Activated CD8-positive, alpha-beta memory T cell treated with anti-CD3 and anti-CD28 coated beads, Interleukin-2, amount 10 ng/mL, durations not matched to agents 7 days and 5 days (primary cell): ENCODE data around the gene TEKTIP1. TPM values are rescaled to one million over a fixed set of nuclear protein-coding genes. Genes with fewer than 3 reads are reported as not detected.

Experiments used
- ATAC-seq: fragments of 150-1000 bp; cut with Tn5 transposase; one replicate; pipeline ENCODE4 v1.10.0; 2021; ENCODE audit warnings: moderate library complexity
- CTCF ChIA-PET: fragments of 350-600 bp; sonication (Branson Sonifier 250); formaldehyde crosslinking; loops from one replicate; lab custom pipeline; 2021; ENCODE audit warnings: antibody characterized with exemption; lab: Charles Lee
- DNase-seq: peaks from one replicate; pipeline ENCODE4 v3.0.0-alpha.2; 2020
- H3K27ac Mint-ChIP-seq: one replicate; pipeline ENCODE4 v1.8.0; 2021; ENCODE audit warnings: mild to moderate bottlenecking, mixed read lengths
- H3K27me3 Mint-ChIP-seq: one replicate; pipeline ENCODE4 v1.8.0; 2021; ENCODE audit warnings: mixed read lengths
- H3K36me3 Mint-ChIP-seq: one replicate; pipeline ENCODE4 v1.8.0; 2021; ENCODE audit warnings: mild to moderate bottlenecking, mixed read lengths
- H3K4me1 Mint-ChIP-seq: one replicate; pipeline ENCODE4 v1.8.0; 2021; ENCODE audit warnings: mixed read lengths
- H3K4me3 Mint-ChIP-seq: one replicate; pipeline ENCODE4 v1.8.0; 2021; ENCODE audit warnings: mild to moderate bottlenecking, moderate library complexity, mixed read lengths
- H3K9me3 Mint-ChIP-seq: one replicate; pipeline ENCODE4 v1.8.0; 2022; ENCODE audit warnings: low read depth, mixed read lengths
- total RNA-seq, 2 experiments: library from RNA; stranded (reverse); gene quantifications; one replicate each; pipeline ENCODE4 v1.2.3, GENCODE V29; 2021

The TEKTIP1 gene
- total RNA-seq, result 1 to 10 TPM; 5.7 to 7.2 TPM

DNA sequence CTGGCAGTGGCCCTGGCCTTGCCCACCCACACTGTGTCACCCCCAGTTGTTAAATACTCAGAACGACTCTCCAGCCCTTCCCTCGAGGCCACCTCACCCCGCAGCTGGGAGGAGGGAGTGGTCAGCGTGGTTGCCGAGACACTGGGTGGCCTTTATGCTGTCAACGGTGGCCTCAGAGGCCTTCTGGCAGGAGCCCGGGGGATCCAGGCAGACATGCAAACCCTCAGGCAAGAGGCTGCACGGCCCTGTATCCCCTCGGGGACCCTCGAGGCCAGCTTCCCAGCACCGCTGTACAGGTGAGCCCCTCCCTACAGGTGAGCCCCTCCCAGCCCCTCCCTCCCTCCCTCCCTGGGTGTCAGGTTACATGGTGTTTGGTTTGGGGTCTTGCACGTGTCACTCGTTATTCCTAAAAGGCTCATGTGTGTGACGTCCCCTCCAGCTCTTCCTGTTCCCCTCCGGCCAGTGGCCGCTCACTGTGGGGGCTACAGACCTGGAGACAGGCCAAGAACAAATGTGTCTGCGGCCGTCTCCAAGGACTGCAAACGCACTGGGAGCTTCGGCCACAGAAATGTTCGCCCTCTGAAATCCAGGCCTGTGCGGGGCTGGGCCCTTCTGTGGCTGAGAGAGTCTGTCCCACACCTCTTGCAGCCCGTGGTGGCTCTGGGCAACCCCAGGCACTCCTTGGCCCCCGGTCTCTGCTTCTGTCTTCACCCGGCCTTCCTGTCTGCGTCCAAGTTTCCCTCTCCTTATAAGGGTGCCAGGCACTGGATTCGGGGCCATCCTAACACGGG lies at the start of gene TEKTIP1:
Gene TEKTIP1 (plus strand): TSS at position 210 of the 791 bp plus-strand sequence. CDS start 4 bp downstream, at position 214.
- ATAC-seq, result no peak
- Mint-ChIP-seq H3K9me3 (peaks cover 2% of the 10 kb centered on the region), H3K36me3 (peaks cover 14% of the 10 kb centered on the region), H3K4me3 (no peak within 1 kb of the TSS), H3K27ac (no peak within 1 kb of the TSS), H3K4me1 (no peaks in the 10 kb centered on the region), H3K27me3 (no peaks in the 10 kb centered on the region)
- CTCF ChIA-PET, result interaction anchor here (1.4 kb wide), 2 partner anchors 16 to 153 kb away, joined by 3 read pairs; no protein-coding TSS in a partner anchor
- DNase-seq, result no peak

GRCh38 chr19:3491396-3492119 lies 47.4 kb upstream of the TEKTIP1 start:
- Mint-ChIP-seq H3K4me1 (no peaks in the 10 kb centered on the region), H3K27me3 (no peaks in the 10 kb centered on the region), H3K4me3 (no peak overlapping the region), H3K9me3 (no peaks in the 10 kb centered on the region), H3K36me3 (peaks cover 12% of the 10 kb centered on the region), H3K27ac (no peak overlapping the region)
- CTCF ChIA-PET, result interaction anchor here (1.3 kb wide), 1 partner anchor 10 kb away, joined by 4 read pairs; no protein-coding TSS in a partner anchor
- DNase-seq (no peak), ATAC-seq (no peak)

DNA sequence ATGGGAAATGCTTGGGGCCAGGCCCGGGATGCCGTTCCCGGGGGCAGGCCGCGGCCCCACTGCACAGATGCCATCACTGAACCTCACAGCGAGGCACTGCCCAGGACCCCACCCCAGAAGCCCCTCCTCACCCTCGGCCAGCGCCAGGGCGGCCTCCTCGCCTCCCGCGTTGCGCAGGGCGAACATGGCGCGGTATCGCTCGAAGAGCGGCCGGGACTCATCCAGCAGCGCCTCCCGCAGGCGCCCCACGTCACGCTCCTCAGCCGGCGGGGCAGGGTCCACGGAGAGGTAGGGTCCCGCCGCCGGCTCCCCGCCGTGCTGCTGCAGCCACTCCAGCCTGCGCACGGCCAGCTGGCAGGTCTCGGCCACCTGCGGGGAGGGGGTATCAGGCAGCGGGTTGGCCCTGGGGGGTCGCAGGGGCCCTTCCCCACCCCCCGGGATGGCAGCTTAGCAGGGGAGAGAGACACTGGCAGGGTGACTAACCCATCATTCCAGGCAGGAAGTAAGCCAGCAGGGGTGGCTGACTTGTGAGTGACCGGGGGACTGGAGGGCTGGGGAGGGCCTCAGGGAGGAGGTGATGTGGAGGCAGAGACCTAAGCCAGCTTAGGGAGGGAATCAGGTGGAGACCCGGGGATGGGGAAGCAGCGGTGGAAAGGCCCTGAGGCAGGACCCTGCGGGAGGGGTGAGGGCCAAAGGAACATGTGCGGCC lies 46.7 kb upstream of the TEKTIP1 start:
- ATAC-seq, result no peak
- Mint-ChIP-seq H3K9me3 (no peaks in the 10 kb centered on the region), H3K27ac (no peak overlapping the region), H3K36me3 (peaks cover 12% of the 10 kb centered on the region), H3K27me3 (no peaks in the 10 kb centered on the region), H3K4me1 (no peaks in the 10 kb centered on the region), H3K4me3 (no peak overlapping the region)
- CTCF ChIA-PET, result interaction anchor here (1.1 kb wide), 1 partner anchor 20 kb away, joined by 3 read pairs; no protein-coding TSS in a partner anchor
- DNase-seq, result no peak

DNA sequence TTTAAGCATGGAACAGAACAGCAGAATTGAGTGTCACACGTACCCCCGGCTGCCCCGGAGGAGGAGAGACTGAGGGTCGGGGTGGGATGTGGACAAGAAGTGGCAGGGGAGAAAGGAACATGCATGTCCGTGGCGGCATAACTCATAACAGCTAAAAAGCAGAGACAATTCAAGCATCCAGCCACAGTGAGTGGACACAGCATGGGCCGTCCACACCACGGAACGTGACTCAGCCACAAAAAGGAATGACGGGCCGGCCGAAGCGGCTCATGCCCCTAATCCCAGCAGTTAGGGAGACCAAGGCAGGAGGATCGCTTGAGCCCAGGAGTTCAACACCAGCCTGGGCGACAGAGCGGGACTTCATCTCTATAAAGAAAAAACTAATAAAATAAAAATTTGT lies 46.1 kb upstream of the TEKTIP1 start:
- Mint-ChIP-seq H3K4me1 (peaks cover 2% of the 10 kb centered on the region), H3K9me3 (no peaks in the 10 kb centered on the region), H3K27me3 (no peaks in the 10 kb centered on the region), H3K36me3 (peaks cover 12% of the 10 kb centered on the region), H3K27ac (no peak overlapping the region), H3K4me3 (no peak overlapping the region)
- CTCF ChIA-PET, result interaction anchor here (1.1 kb wide), 1 partner anchor 20 kb away, joined by 3 read pairs; no protein-coding TSS in a partner anchor
- no peak for ATAC-seq
- no peak for DNase-seq

DNA sequence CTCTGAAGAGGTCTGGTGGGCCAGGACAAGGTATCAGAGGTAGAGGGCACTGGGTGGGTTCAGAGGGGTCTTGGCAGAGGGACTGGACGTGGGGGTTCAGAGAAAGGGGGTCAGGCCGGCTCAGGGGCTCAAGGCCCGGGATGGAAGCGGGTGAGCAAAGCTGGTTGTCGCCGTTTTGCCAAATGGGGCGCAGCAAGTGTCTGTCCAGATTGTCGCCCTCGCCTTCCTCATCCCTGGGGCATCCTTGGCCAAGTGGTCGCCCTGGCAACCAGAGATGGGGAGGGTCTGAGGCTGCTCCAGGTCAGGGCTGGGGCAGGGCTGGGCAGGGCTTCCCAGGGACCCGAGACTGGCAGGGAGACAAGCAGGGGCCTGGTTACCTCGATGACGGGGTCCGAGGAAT lies 45.3 kb upstream of the TEKTIP1 start:
- DNase-seq (no peak), ATAC-seq (no peak)
- Mint-ChIP-seq H3K9me3 (no peaks in the 10 kb centered on the region), H3K27me3 (no peaks in the 10 kb centered on the region), H3K4me1 (peaks cover 5% of the 10 kb centered on the region), H3K4me3 (no peak overlapping the region), H3K36me3 (peaks cover 12% of the 10 kb centered on the region), H3K27ac (no peak overlapping the region)
- CTCF ChIA-PET, result interaction anchor here (2.2 kb wide), 1 partner anchor 9 kb away, joined by 12 read pairs; no protein-coding TSS in a partner anchor

GRCh38 chr19:3494051-3494450 lies 44.9 kb upstream of the TEKTIP1 start:
- H3K4me3 Mint-ChIP-seq, result no peak overlapping the region
- H3K4me1 Mint-ChIP-seq, result peaks cover 8% of the 10 kb centered on the region
- no peaks in the 10 kb centered on the region for H3K9me3 Mint-ChIP-seq
- ATAC-seq, result no peak
- H3K27ac Mint-ChIP-seq, result no peak overlapping the region
- H3K36me3 Mint-ChIP-seq, result peaks cover 12% of the 10 kb centered on the region
- CTCF ChIA-PET, result interaction anchor here (2.2 kb wide), 1 partner anchor 9 kb away, joined by 12 read pairs; no protein-coding TSS in a partner anchor
- H3K27me3 Mint-ChIP-seq, result no peaks in the 10 kb centered on the region
- DNase-seq, result no peak

DNA sequence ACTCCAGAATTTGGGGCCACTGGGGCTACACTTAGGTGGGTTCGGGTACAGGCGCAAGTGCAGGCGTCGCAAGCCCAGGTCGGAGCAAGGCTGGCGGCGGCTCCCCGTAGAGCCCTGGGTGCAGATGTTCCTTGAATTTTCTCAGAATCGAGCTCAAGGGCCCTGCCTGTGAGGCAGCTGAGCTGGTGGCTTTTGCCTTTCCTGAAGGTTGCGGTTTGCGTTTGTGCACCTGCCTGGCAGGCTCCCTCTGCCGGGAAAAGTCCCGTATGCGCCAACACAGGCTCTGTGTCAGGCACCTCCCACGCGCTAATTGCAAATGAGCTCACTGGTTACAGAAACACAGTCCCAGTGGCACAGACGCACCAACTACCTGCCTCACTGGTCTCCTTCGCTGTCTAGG lies 44.4 kb upstream of the TEKTIP1 start:
- no peaks in the 10 kb centered on the region for H3K9me3 Mint-ChIP-seq
- no peak for ATAC-seq
- CTCF ChIA-PET, result interaction anchor here (0.9 to 2.2 kb wide), 3 partner anchors 8 to 65 kb away, joined by 3 to 12 read pairs (median 4); no protein-coding TSS in a partner anchor
- H3K27me3 Mint-ChIP-seq, result no peaks in the 10 kb centered on the region
- peaks cover 14% of the 10 kb centered on the region for H3K36me3 Mint-ChIP-seq
- no peak overlapping the region for H3K4me3 Mint-ChIP-seq
- H3K4me1 Mint-ChIP-seq, result peaks cover 11% of the 10 kb centered on the region
- H3K27ac Mint-ChIP-seq, result no peak overlapping the region
- DNase-seq, result no peak

GRCh38 chr19:3496392-3497273 lies 42.3 kb upstream of the TEKTIP1 start:
- Mint-ChIP-seq H3K27me3 (peaks cover 4% of the 10 kb centered on the region), H3K36me3 (peaks cover 18% of the 10 kb centered on the region), H3K4me3 (no peak overlapping the region), H3K4me1 (peaks cover 21% of the 10 kb centered on the region), H3K27ac (no peak overlapping the region), H3K9me3 (no peaks in the 10 kb centered on the region)
- CTCF ChIA-PET, result interaction anchor here (1.6 kb wide), 1 partner anchor 11 kb away, joined by 9 read pairs; no protein-coding TSS in a partner anchor
- DNase-seq, result no peak
- ATAC-seq, result no peak

DNA sequence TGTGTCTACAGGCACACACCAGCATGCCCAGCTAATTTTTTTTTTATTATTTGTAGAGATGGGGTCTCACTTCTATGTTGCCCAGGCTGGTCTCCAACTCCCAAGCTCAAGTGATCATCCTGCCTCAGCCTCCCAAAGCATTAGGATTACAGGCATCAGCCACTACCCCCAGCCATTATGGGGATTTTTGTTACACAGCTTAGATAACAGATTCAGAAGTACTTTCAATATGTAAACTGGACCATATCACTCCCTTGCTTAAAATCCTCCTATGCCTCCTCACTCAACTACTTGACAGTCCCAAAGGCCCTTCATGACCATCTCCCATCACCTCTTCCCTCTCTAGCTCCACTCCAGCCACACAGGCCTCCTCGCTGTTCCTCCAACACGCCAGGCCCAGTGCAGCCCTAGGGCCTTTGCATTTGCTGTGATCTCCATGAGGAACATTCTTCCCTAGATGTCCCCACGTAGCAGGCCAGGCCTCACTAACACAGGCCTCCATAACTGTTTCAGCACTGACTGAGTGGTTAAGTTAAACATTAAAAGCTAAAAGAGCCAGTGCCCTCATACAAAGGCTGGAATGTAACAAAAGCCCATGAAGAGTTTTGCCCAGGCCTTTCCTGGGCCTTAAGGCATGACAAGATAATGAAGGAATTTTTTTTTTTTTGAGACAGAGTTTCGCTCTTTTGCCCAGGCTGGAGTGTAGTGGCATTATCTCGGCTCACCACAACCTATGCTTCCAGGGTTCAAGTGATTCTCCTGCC lies 41.0 kb upstream of the TEKTIP1 start:
- Mint-ChIP-seq H3K9me3 (no peaks in the 10 kb centered on the region), H3K36me3 (peaks cover 18% of the 10 kb centered on the region), H3K4me1 (peaks cover 21% of the 10 kb centered on the region), H3K27me3 (peaks cover 4% of the 10 kb centered on the region), H3K27ac (no peak overlapping the region), H3K4me3 (no peak overlapping the region)
- CTCF ChIA-PET, result interaction anchor here (1.6 kb wide), 1 partner anchor 12 kb away, joined by 9 read pairs; no protein-coding TSS in a partner anchor
- ATAC-seq (no peak), DNase-seq (no peak)

GRCh38 chr19:3499738-3500428 lies 39.1 kb upstream of the TEKTIP1 start:
- no peaks in the 10 kb centered on the region for H3K9me3 Mint-ChIP-seq
- CTCF ChIA-PET, result interaction anchor here (0.5 to 3.3 kb wide), 7 partner anchors 14 to 549 kb away, joined by 3 to 28 read pairs (median 3); no protein-coding TSS in a partner anchor
- H3K27ac Mint-ChIP-seq, result peak overlapping the region; percentile 96
- H3K4me3 Mint-ChIP-seq, result peak overlapping the region; percentile 89
- peaks cover 18% of the 10 kb centered on the region for H3K36me3 Mint-ChIP-seq
- H3K4me1 Mint-ChIP-seq, result peaks cover 27% of the 10 kb centered on the region
- no peak for DNase-seq
- peak; percentile 10 for ATAC-seq
- peaks cover 4% of the 10 kb centered on the region for H3K27me3 Mint-ChIP-seq

- DNase-seq (peak; percentile 98), ATAC-seq (peak; percentile 86)
- H3K27ac Mint-ChIP-seq, result peak within 1 kb of the TSS; percentile 96
- peaks cover 29% of the 10 kb centered on the region for H3K4me1 Mint-ChIP-seq
- no peaks in the 10 kb centered on the region for H3K9me3 Mint-ChIP-seq
- CTCF ChIA-PET, result interaction anchor here (0.5 to 3.3 kb wide), 10 partner anchors 9 to 549 kb away, joined by 3 to 28 read pairs (median 4); no protein-coding TSS in a partner anchor
- peak within 1 kb of the TSS; percentile 89 for H3K4me3 Mint-ChIP-seq
- H3K36me3 Mint-ChIP-seq, result peaks cover 14% of the 10 kb centered on the region
- H3K27me3 Mint-ChIP-seq, result peaks cover 4% of the 10 kb centered on the region
Measured at GRCh38 chr19:3500429-3501101, 38.4 kb upstream of the TEKTIP1 start, which contains the start of gene DOHH. DOHH (minus strand) TSS chr19:3500674; CDS start chr19:3496814, 3,860 bp downstream.
